Panc1 (cell line): ENCODE measurements around the gene ZNF593OS. TPM values are rescaled to one million over a fixed set of nuclear protein-coding genes. Genes with fewer than 3 reads are reported as not detected.

Source experiments
- ATAC-seq: fragments of 200-7000 bp; cut with Tn5 transposase; 2 replicates; pipeline ENCODE4 v1.9.1; 2020; ENCODE audit warnings: mild to moderate bottlenecking, moderate library complexity
- BruUV-seq: library from RNA; stranded (reverse); fragments of 400-500 nt; replicated peaks from 2 replicates; lab custom pipeline; 2021; lab: Mats Ljungman, UMichigan
- CTCF ChIA-PET: fragments of 300-600 bp; sonication (Branson Sonifier 250); formaldehyde crosslinking; loops from one replicate; lab custom pipeline; 2022; ENCODE audit warnings: antibody characterized with exemption; lab: Charles Lee
- POLR2A ChIA-PET: fragments of 300-600 bp; sonication (Branson Sonifier 250); formaldehyde crosslinking; loops from one replicate; lab custom pipeline; 2022; ENCODE audit warnings: antibody characterized with exemption; lab: Charles Lee
- DNase-seq: peaks from one replicate; pipeline ENCODE4 v3.0.0-alpha.2; 2010; ENCODE audit warnings: low read depth, low spot score
- H3K27ac ChIP-seq: 2 replicates; pipeline ENCODE4 v1.5.1; 2011; ENCODE audit warnings: mild to moderate bottlenecking, low read length, inconsistent platforms
- H3K27me3 ChIP-seq: fragments of 200-500 bp; sonication (Bioruptor generic); 2 replicates; pipeline ENCODE4 v1.6.0; 2014; ENCODE audit warnings: low read length, inconsistent platforms; ENCODE audit not compliant: control insufficient read depth, insufficient read depth
- H3K36me3 ChIP-seq: fragments of 200-500 bp; sonication (Bioruptor generic); 2 replicates; pipeline ENCODE4 v1.5.1; 2014; ENCODE audit warnings: inconsistent platforms, mild to moderate bottlenecking, low read length, moderate library complexity; ENCODE audit not compliant: control insufficient read depth, insufficient read depth
- H3K4me1 ChIP-seq: 2 replicates; pipeline ENCODE4 v1.5.1; 2011; ENCODE audit warnings: inconsistent platforms, mild to moderate bottlenecking, low read length, moderate library complexity; ENCODE audit not compliant: control insufficient read depth, insufficient read depth
- H3K4me3 ChIP-seq, 2 experiments: 2 replicates each; pipeline ENCODE4 v1.5.1; 2011 to 2012; ENCODE audit warnings: low read depth in 2 of 2, low read length in 2 of 2, mild to moderate bottlenecking in 2 of 2, inconsistent platforms in 1 of 2, moderate library complexity in 1 of 2
- H3K9me3 ChIP-seq: fragments of 200-500 bp; sonication (Bioruptor generic); 2 replicates; pipeline ENCODE4 v1.5.1; 2014; ENCODE audit warnings: low read depth, mild to moderate bottlenecking, inconsistent platforms, low read length, moderate library complexity; ENCODE audit not compliant: control insufficient read depth, insufficient read depth
- CTCF ChIP-seq: fragments of 450-650 bp; IDR thresholded peaks from 2 replicates; pipeline ENCODE4 v1.5.1; 2017; ENCODE audit warnings: mild to moderate bottlenecking
- POLR2AphosphoS5 ChIP-seq: IDR thresholded peaks from 2 replicates; pipeline ENCODE4 v1.6.1; 2012; ENCODE audit warnings: mild to moderate bottlenecking, low read depth, low read length, moderate library complexity
- REST ChIP-seq, 2 experiments: IDR thresholded peaks; 2 replicates each; pipeline ENCODE4 v1.6.1; 2011 to 2012; ENCODE audit warnings: low read depth in 2 of 2, control low read depth in 1 of 2, low read length in 1 of 2, mild to moderate bottlenecking in 1 of 2, moderate library complexity in 1 of 2; ENCODE audit not compliant: insufficient read depth in 1 of 2
- SIN3A ChIP-seq: IDR thresholded peaks from 2 replicates; pipeline ENCODE4 v1.6.1; 2012; ENCODE audit warnings: low read depth, mild to moderate bottlenecking, low read length, moderate library complexity, borderline replicate concordance; ENCODE audit not compliant: insufficient read depth
- TCF7L2 ChIP-seq: IDR thresholded peaks from 2 replicates; pipeline ENCODE4 v1.6.1; 2011; ENCODE audit warnings: mild to moderate bottlenecking, low read depth, low read length, inconsistent platforms
- in situ Hi-C: cut with HindIII; loops from 2 replicates; pipeline ENCODE4 v1.10.0; 2016; ENCODE audit warnings: low sequenced_read_pairs, low pct_unique_long_range_greater_than_20kb
- intact Hi-C: fragments of 100-400 bp; cut with micrococcal nuclease; formaldehyde crosslinking; loops from one replicate; pipeline ENCODE4 v1.10.0; 2022; ENCODE audit not compliant: unreplicated experiment
- total RNA-seq: library from RNA; stranded (reverse); gene quantifications from one replicate; pipeline ENCODE4 v1.2.1, GENCODE V29; 2021; ENCODE audit not compliant: unreplicated experiment

ZNF593OS gene
- total RNA-seq, 1 experiment from 2014 or later = not detected

- no peak for ATAC-seq
- H3K27me3 ChIP-seq = no peaks in the 10 kb centered on the region
- CTCF ChIA-PET = no interaction called here
- intact Hi-C loops = no loop called here
- BruUV-seq = no TSS peak
- no peaks in the 10 kb centered on the region for H3K9me3 ChIP-seq
- H3K27ac ChIP-seq = peak overlapping the region; percentile 73
- H3K4me1 ChIP-seq = peaks cover 6% of the 10 kb centered on the region; the same call in 1 of the 2 replicates
- peak overlapping the region in 1 of 2 experiments; percentile 53; a peak in 2 of 4 replicates for H3K4me3 ChIP-seq
- H3K36me3 ChIP-seq = no peaks in the 10 kb centered on the region
- POLR2A ChIA-PET = no interaction called here
- no peak for TF ChIP-seq TCF7L2
- no peak for TF ChIP-seq SIN3A
- no peak for TF ChIP-seq POLR2AphosphoS5
- TF ChIP-seq CTCF = no peak
- no peak for TF ChIP-seq REST (IDR thresholded peaks at IDR 0.05; ENCODE audit: insufficient read depth in 1 of 2, low read depth in 2 of 2, low read length in 1 of 2)
- no peak for DNase-seq
- in situ Hi-C loops = no loop called here
These were observed 10.9 kb downstream of the ZNF593OS start for GRCh38 chr1:26160527-26161414.

GRCh38 chr1:26159743-26160039, 11.9 kb downstream of the ZNF593OS start:
- ATAC-seq (no peak), DNase-seq (no peak)
- Histone ChIP-seq H3K4me1 (peaks cover 6% of the 10 kb centered on the region; the same call in 1 of the 2 replicates), H3K9me3 (no peaks in the 10 kb centered on the region), H3K27me3 (no peaks in the 10 kb centered on the region), H3K36me3 (no peaks in the 10 kb centered on the region), H3K4me3 (no peak overlapping the region), H3K27ac (no peak overlapping the region)
- ChIA-PET CTCF (no interaction called here), POLR2A (interaction anchor here (0.8 kb wide), 1 partner anchor 58 kb away, joined by 6 read pairs; no protein-coding TSS in a partner anchor)
- no TSS peak for BruUV-seq
- TF ChIP-seq TCF7L2 (no peak), CTCF (no peak)
- in situ Hi-C loops = no loop called here
- intact Hi-C loops = no loop called here
